HepG2 (cell line): ENCODE data around the gene ZNF606. TPM values are rescaled to one million over a fixed set of nuclear protein-coding genes. Genes with fewer than 3 reads are reported as not detected.

Experiments used
- ATF7-NPFF ChIP-seq: sonication (generic); formaldehyde crosslinking; IDR thresholded peaks from 2 replicates; pipeline ENCODE4 v1.8.1; 2023; ENCODE audit warnings: mild to moderate bottlenecking, low read depth, missing genetic modification reagents, moderate library complexity
- CBX5 ChIP-seq: sonication (generic); formaldehyde crosslinking; IDR thresholded peaks from 2 replicates; pipeline ENCODE4 v1.4.0; 2020; ENCODE audit warnings: missing genetic modification reagents, borderline replicate concordance
- GMEB1 ChIP-seq: sonication (generic); formaldehyde crosslinking; IDR thresholded peaks from 2 replicates; pipeline ENCODE4 v1.5.1; 2020; ENCODE audit warnings: missing genetic modification reagents, mild to moderate bottlenecking, borderline replicate concordance
- GRHL1 ChIP-seq: sonication (generic); formaldehyde crosslinking; conservative IDR thresholded peaks from 2 replicates; pipeline ENCODE4 v1.8.0; 2022; ENCODE audit warnings: missing genetic modification reagents
- HBP1 ChIP-seq: IDR thresholded peaks from 2 replicates; pipeline ENCODE4 v1.6.1; 2016; ENCODE audit warnings: low read depth, control low read depth
- JUN ChIP-seq: sonication (generic); formaldehyde crosslinking; IDR thresholded peaks from 2 replicates; pipeline ENCODE4 v1.4.0; 2020; ENCODE audit warnings: mild to moderate bottlenecking, missing genetic modification reagents
- KDM2A ChIP-seq: sonication (generic); formaldehyde crosslinking; IDR thresholded peaks from 2 replicates; pipeline ENCODE4 v1.4.0; 2020; ENCODE audit warnings: low read depth, missing genetic modification reagents, borderline replicate concordance
- MTF2 ChIP-seq: sonication (generic); formaldehyde crosslinking; IDR thresholded peaks from 2 replicates; pipeline ENCODE4 v1.5.0; 2020; ENCODE audit warnings: missing genetic modification reagents, borderline replicate concordance
- SATB2 ChIP-seq: sonication (generic); formaldehyde crosslinking; IDR thresholded peaks from 2 replicates; pipeline ENCODE4 v1.5.0; 2020; ENCODE audit warnings: missing genetic modification reagents
- SP2 ChIP-seq: sonication (generic); formaldehyde crosslinking; IDR thresholded peaks from 2 replicates; pipeline ENCODE4 v1.5.1; 2020; ENCODE audit warnings: mild to moderate bottlenecking, missing genetic modification reagents
- TCF12 ChIP-seq, 2 experiments: fragments of 450-650 bp in 1 of 2; sonication (generic) in 1 of 2; formaldehyde crosslinking in 1 of 2; IDR thresholded peaks; 2 replicates each; pipeline versions ENCODE4 v1.6.1 to v1.8.0; 2017 to 2022; ENCODE audit warnings: antibody characterized with exemption in 1 of 2, mild to moderate bottlenecking in 1 of 2, missing genetic modification reagents in 1 of 2, moderate library complexity in 1 of 2
- TFDP2 ChIP-seq: sonication (generic); formaldehyde crosslinking; IDR thresholded peaks from 2 replicates; pipeline ENCODE4 v1.4.0; 2020; ENCODE audit warnings: missing genetic modification reagents
- WIZ ChIP-seq: sonication (generic); formaldehyde crosslinking; IDR thresholded peaks from 2 replicates; pipeline ENCODE4 v1.5.1; 2020; ENCODE audit warnings: mild to moderate bottlenecking, missing genetic modification reagents
- YY1 ChIP-seq: IDR thresholded peaks from 2 replicates; pipeline ENCODE4 v1.6.1; 2011; ENCODE audit warnings: low read length, low read depth, moderate library complexity, mild to moderate bottlenecking; ENCODE audit not compliant: insufficient read depth, insufficient replicate concordance
- ZNF138 ChIP-seq: sonication (generic); formaldehyde crosslinking; IDR thresholded peaks from 2 replicates; pipeline ENCODE4 v1.5.0; 2020; ENCODE audit warnings: mild to moderate bottlenecking, low read depth, missing genetic modification reagents
- ZNF362 ChIP-seq: sonication (generic); formaldehyde crosslinking; IDR thresholded peaks from 2 replicates; pipeline ENCODE4 v1.4.0; 2020; ENCODE audit warnings: missing genetic modification reagents, mild to moderate bottlenecking, borderline replicate concordance
- ZNF530 ChIP-seq: sonication (generic); formaldehyde crosslinking; IDR thresholded peaks from 2 replicates; pipeline ENCODE4 v1.5.0; 2020; ENCODE audit warnings: low read depth, mild to moderate bottlenecking, missing genetic modification reagents
- ZNF784 ChIP-seq: sonication (generic); formaldehyde crosslinking; IDR thresholded peaks from 2 replicates; pipeline ENCODE4 v1.5.1; 2020; ENCODE audit warnings: missing genetic modification reagents, mild to moderate bottlenecking, borderline replicate concordance
- ZNF839 ChIP-seq: sonication (generic); formaldehyde crosslinking; IDR thresholded peaks from 2 replicates; pipeline ENCODE4 v1.4.0; 2020; ENCODE audit warnings: missing genetic modification reagents, mild to moderate bottlenecking, borderline replicate concordance
- polyA plus RNA-seq, 8 experiments: library from polyadenylated mRNA; depleted of rRNA in 3 of 8; stranded (reverse) in 7 of 8; unstranded in 1 of 8; fragments of >200 nt; fragmentation: Illumina TruSeq in 4 of 8; extraction: Trizol in 4 of 8; gene quantifications; 2 replicates each; pipeline versions ENCODE4 v1.2.1 to v1.2.3, GENCODE V29; 2011 to 2016; ENCODE audit warnings: low read depth in 4 of 8, missing spikeins in 1 of 8, mixed read lengths in 1 of 8; ENCODE audit not compliant: insufficient read depth in 1 of 8
- total RNA-seq, 5 experiments: library from RNA; depleted of rRNA; stranded (reverse); fragments of >200 nt; fragmentation: Illumina TruSeq; extraction: Trizol; gene quantifications; 2 replicates each; pipeline ENCODE4 v1.2.3, GENCODE V29; 2016; ENCODE audit warnings: low read depth in 1 of 5

Gene ZNF606
- total and polyA plus RNA-seq, 2 of the 13 experiments (the other 11 are each of a cell fraction or from before 2014, with no cell fraction given) = 4.2 to 14.8 TPM

- no peak for TF ChIP-seq ZNF784 (CRISPR knock-in tag)
- peak; percentile 58; the same call in 1 of the 2 replicates for TF ChIP-seq ATF7-NPFF
- no peak; the same call in 1 of the 2 replicates for TF ChIP-seq WIZ (CRISPR knock-in tag)
- no peak; the same call in 1 of the 2 replicates for TF ChIP-seq SP2 (CRISPR knock-in tag)
- peak; percentile 97 for TF ChIP-seq GMEB1
- peak; percentile 70; the same call in 1 of the 2 replicates for TF ChIP-seq CBX5 (CRISPR knock-in tag)
- TF ChIP-seq TCF12 (IDR thresholded peaks at IDR 0.05) = no peak
- no peak for TF ChIP-seq TCF12 (CRISPR knock-in tag; IDR thresholded peaks at IDR 0.05)
- TF ChIP-seq HBP1 (CRISPR knock-in tag) = peak; percentile 15; the same call in 1 of the 2 replicates
- peak; percentile 47; the same call in 1 of the 2 replicates for TF ChIP-seq SATB2 (CRISPR knock-in tag)
- TF ChIP-seq GRHL1 (CRISPR knock-in tag) = no peak
- peak; percentile 98 for TF ChIP-seq YY1
- peak; percentile 96 for TF ChIP-seq KDM2A (CRISPR knock-in tag)
- TF ChIP-seq TFDP2 (CRISPR knock-in tag) = peak; percentile 81
- no peak for TF ChIP-seq ZNF839
- TF ChIP-seq ZNF362 (CRISPR knock-in tag) = no peak
- peak; percentile 47; the same call in 1 of the 2 replicates for TF ChIP-seq ZNF138
- peak; percentile 14; the same call in 1 of the 2 replicates for TF ChIP-seq JUN (CRISPR knock-in tag)
- no peak for TF ChIP-seq ZNF530 (CRISPR knock-in tag)
- TF ChIP-seq MTF2 = peak; percentile 96
Observed at GRCh38 chr19:58002384-58003173, at the start of gene ZNF606 (continued).
